Dedifferentiated amniotic fluid mesenchymal stem cell (primary cell): ENCODE results near the gene GRK3.
"Not testable (repeated sequence)": the region's sequence is repeated elsewhere in the genome, so short reads cannot be mapped to it uniquely, and the experiment has no call there.

Experiments used
- DNase-seq: peaks from one replicate; pipeline ENCODE4 v3.0.0-alpha.2; 2016; ENCODE audit errors: extremely low spot score

GRK3 gene

GRCh38 chr22:25564320-25564978 lies at the start of gene GRK3:
Gene GRK3 (plus strand): TSS chr22:25564675. CDS start chr22:25565041, 366 bp downstream.
- DNase-seq = no peak

- DNase-seq = no peak
Observed at GRCh38 chr22:25518000-25518663, 46.3 kb upstream of the GRK3 start.

GRCh38 chr22:25525376-25525775 lies 39.1 kb upstream of the GRK3 start:
- DNase-seq = no peak

- not testable (repeated sequence) for DNase-seq
Observed at GRCh38 chr22:25525804-25526584, 38.5 kb upstream of the GRK3 start.

- not testable (repeated sequence) for DNase-seq
Observed at GRCh38 chr22:25527016-25527415, 37.5 kb upstream of the GRK3 start.

- DNase-seq = not testable (repeated sequence)
Observed at GRCh38 chr22:25528068-25528467, 36.4 kb upstream of the GRK3 start.

DNA sequence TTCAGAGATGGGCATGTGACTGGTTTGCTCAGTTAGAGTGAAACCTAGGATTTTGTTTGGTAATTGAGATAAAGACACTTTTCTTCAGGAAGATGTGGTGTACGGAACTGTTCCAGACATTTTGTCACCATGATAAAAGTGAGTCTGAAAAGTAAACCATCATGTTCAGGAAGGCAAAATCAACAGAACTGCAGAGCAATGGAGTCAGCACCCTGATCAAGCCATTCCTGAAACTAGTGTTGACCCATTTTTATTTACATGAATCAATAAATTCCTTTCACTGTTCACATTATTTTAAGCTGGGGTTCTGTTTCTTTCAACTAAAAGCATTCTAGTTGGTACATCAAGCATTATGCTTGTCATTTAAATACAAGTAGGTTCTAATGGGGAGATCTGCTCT lies 35.4 kb upstream of the GRK3 start:
- DNase-seq = not testable (repeated sequence)

DNA sequence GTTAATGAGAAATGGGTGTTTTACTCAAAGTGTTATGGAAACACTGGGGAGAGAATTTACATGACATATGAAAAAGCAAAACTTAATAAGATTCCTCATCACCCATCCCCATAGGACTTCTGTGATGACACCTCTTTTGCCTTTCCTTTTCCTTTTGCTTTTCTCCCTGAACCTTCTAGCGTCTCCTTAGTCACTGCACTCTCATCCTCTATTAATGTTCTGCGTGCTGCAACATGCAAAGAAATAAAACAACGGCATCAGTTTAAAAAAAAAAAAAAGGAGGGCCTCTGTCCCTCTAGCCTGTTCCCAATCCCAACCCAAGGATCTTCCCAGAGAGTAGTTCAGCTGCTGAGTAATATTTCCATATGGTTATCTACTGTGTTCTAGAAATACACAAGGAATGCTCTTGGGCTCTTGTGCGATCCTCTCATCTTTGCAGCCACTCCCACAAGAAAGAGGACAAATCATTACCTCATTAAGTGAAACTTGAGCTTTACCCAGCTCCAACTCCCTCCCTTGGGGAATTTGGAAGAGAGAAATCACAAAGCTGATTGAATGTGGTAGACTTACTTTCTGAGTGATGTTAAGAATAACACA lies 34.8 kb upstream of the GRK3 start:
- DNase-seq = not testable (repeated sequence)

- not testable (repeated sequence) for DNase-seq
Observed at GRCh38 chr22:25531677-25532076, 32.8 kb upstream of the GRK3 start.

DNA sequence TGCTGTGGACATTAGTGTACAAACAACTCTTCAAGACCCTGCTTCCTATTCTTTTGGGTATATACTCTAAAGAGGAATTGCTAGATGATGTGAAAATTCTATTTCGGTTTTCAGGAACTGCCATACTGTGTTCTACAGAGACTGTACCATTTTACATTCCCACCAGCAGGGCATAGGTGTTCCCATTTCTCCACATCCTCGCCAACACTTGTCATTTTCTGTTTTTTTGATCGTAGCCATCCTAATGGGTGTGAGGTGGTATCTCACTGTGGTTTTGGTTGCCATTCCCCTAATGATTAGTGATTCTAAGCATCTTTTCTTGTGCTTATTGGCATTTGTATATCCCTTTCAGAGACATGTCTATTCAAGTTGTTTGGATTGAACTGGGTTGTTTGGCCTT lies 29.8 kb upstream of the GRK3 start:
- DNase-seq = no peak

DNA sequence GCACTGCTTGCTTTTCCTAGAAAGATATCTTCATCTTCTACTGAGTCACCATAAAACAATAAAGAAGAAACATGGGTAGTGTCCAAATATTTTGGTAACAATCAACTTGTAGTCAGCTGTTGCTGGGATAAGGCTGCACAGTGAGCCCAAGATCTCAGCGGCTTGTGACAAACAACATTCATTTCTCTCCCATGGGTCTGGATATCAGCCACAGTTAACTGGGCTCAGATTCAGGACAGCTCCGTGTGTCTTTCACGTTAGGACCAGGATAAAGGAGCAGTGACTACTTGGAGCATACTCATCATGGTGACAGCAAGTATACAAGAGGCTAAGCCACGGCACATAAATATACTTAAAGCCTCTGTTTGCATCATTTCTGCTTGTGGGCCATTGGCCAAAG lies 27.9 kb upstream of the GRK3 start:
- DNase-seq = no peak

GRCh38 chr22:25540166-25540907 lies 24.1 kb upstream of the GRK3 start:
- DNase-seq = no peak

DNA sequence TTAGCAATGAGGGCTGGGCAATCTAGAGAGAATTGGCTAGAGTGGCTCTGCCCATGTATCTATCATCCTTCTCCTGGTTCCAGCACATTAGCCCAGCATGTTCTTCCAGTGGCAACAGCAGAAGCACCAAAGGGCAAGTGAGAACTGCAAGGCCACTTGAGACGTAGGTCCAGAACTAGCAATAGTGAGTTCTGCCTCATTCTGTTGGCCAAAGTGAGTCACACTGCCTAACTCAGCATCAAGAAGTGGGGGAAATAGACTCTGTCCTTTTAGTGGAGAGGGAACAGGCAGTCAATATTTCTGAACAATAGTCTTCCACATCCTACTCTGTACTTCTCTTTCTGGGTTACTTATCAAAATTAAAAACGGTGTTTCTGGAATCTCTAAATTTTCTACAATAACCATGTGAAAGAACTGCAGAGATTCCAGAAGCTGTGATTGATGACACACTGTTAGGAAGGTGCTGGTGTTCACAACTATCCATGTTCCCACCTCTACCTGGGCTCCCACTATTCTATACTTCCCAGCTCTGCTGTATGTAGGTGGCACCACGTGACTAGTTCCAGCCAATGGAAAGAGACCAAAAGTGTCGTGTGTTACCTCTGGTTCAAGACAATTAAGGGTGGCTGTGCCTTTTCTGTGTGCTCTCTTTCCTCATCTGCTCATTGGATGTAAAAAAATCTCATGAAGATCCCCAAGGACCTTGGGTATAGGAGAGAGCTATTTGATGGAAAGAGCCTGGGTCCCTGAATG lies 23.4 kb upstream of the GRK3 start:
- DNase-seq = no peak

DNA sequence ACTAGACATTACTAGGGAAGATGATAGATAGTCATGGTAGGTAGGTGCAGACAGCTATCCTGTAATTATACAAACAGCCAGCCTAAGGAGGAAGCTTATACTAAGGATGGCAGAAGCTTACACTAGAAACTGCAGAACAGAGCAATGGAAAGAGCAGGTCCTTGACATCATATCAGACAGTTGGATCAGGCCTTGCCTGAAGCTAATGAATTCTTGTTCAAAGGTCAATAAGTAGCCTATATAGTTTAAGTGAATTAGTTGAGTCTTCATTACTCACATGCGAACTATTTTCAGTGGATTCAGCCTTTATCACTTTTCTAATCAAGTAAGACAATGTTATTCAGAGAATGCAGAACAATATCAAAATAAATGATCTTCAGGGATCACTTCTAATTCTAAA lies 22.3 kb upstream of the GRK3 start:
- no peak for DNase-seq

- DNase-seq = no peak
Observed at GRCh38 chr22:25542720-25543402, 21.6 kb upstream of the GRK3 start.

- DNase-seq = no peak
Observed at GRCh38 chr22:25545146-25545545, 19.3 kb upstream of the GRK3 start.

GRCh38 chr22:25545672-25546071 lies 18.8 kb upstream of the GRK3 start:
- no peak for DNase-seq

DNA sequence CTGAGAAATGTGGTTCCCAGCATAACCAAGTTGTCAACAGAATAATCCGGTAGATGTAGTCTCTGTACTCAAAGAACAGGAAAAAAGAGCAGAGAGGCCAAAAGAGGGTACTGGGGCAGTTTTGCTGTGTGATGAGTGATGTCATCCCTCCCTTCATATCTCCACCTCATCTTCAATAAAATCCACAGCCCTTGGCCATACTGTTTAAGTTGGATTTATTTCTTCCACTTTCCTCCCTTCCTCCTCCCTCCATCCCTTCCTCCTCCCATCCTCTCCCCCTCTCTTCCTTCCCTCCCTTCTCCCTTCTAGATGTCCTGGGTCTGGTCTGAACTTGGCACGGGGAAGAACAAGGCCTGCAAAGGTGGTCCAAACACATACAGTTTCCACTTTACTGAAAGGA lies 18.2 kb upstream of the GRK3 start:
- no peak for DNase-seq

DNA sequence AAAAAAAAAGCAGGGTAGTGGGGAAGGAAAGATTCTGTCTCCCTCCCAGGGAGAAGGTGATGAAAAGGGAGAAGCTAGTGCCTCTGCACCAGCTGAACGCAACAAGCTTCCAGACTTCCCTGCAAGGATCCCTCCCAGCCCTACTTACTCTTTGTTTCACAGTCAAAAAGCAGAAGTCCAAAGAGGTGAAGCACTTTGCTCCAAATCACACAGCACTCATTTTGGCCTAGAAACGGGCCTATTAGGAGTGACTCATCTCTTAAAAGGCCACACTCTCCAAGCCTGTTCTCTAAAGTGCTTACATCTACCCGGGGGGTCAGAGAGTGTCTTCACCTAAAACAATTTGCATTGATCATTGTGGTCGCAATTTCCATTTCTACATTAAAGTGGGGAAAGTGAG lies 17.7 kb upstream of the GRK3 start:
- no peak for DNase-seq

DNA sequence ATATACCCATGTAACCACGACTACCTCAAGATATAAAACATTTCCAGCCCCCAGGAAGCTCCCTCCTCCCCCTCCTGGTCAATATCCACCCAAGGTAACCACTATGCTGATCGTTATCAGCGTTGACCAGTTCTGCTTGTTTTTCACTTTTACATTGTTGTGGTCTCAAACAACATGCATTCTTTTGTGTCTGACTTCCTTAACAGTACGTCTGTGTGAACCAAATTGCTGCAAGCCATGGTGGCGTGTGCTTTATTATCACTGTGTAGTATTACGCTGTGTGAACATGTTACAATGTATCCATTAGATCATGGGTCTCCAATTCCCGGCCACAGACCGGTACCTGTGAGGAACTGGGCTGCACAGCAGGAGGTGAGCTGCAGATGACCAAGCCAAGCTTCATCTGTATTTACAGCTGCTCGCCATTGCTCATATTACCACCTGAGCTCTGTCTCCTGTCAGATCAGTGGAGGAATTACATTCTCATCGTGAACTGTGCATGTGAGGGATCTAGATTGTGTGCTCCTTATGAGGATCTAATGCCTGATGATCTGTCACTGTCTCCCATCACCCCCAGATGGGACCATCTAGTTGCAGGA lies 15.5 kb upstream of the GRK3 start:
- no peak for DNase-seq
